K562 (cell line): Measurements from ENCODE around the gene AP1M2. TPM values are rescaled to one million over a fixed set of nuclear protein-coding genes. Genes with fewer than 3 reads are reported as not detected.

Experiments used
- DPF2 ChIP-seq: fragments of 450-650 bp; IDR thresholded peaks from 2 replicates; pipeline ENCODE4 v1.6.1; 2016
- FOXJ3 ChIP-seq: sonication (generic); formaldehyde crosslinking; IDR thresholded peaks from 2 replicates; pipeline ENCODE4 v1.4.0; 2020; ENCODE audit warnings: mild to moderate bottlenecking, missing genetic modification reagents
- HDAC1 ChIP-seq, 2 experiments: fragments of 450-650 bp; IDR thresholded peaks; 2 replicates each; pipeline ENCODE4 v1.6.1; 2016 to 2017; ENCODE audit warnings: inconsistent platforms in 1 of 2, mild to moderate bottlenecking in 1 of 2, moderate library complexity in 1 of 2
- HNRNPL ChIP-seq: fragments of 200-400 bp; formaldehyde crosslinking; IDR thresholded peaks from 2 replicates; pipeline ENCODE4 v1.6.1; 2017; ENCODE audit warnings: low read depth, mild to moderate bottlenecking, low read length
- ID3 ChIP-seq, 2 experiments: fragments of 250-450 bp in 1 of 2; fragments of 450-650 bp in 1 of 2; sonication (Bioruptor Pico) in 1 of 2; IDR thresholded peaks; 2 replicates each; pipeline versions ENCODE4 v1.6.1 to v1.8.0; 2016 to 2021; ENCODE audit warnings: mild to moderate bottlenecking in 2 of 2, moderate library complexity in 2 of 2, missing compliant biosample characterization in 1 of 2, missing genetic modification characterization in 1 of 2
- ILF3 ChIP-seq: fragments of 450-650 bp; IDR thresholded peaks from 2 replicates; pipeline ENCODE4 v1.6.1; 2018; ENCODE audit warnings: antibody characterized with exemption, mild to moderate bottlenecking, moderate library complexity, borderline replicate concordance
- MECOM ChIP-seq: fragments of 250-450 bp; sonication (Bioruptor Pico); IDR thresholded peaks from 2 replicates; pipeline ENCODE4 v1.8.0; 2022; ENCODE audit warnings: inconsistent platforms
- MED1 ChIP-seq: sonication (generic); formaldehyde crosslinking; IDR thresholded peaks from 2 replicates; pipeline ENCODE4 v1.8.1; 2023; ENCODE audit warnings: missing genetic modification reagents, borderline replicate concordance
- MEF2D ChIP-seq: conservative IDR thresholded peaks from 2 replicates; pipeline ENCODE4 v1.6.1; 2016; ENCODE audit warnings: low read depth, missing genetic modification characterization, missing compliant biosample characterization
- PCBP1 ChIP-seq: fragments of 200-400 bp; formaldehyde crosslinking; IDR thresholded peaks from 2 replicates; pipeline ENCODE4 v1.6.1; 2018; ENCODE audit warnings: mild to moderate bottlenecking, low read depth, low read length; ENCODE audit not compliant: poor library complexity, severe bottlenecking
- PKNOX1 ChIP-seq: fragments of 450-650 bp; IDR thresholded peaks from 2 replicates; pipeline ENCODE4 v1.6.1; 2016
- POLR2H ChIP-seq: IDR thresholded peaks from 2 replicates; pipeline ENCODE4 v1.6.1; 2016; ENCODE audit warnings: missing genetic modification characterization, low read depth, mild to moderate bottlenecking, control low read depth, missing compliant biosample characterization, moderate library complexity
- PTRF ChIP-seq: fragments of 450-650 bp; IDR thresholded peaks from 2 replicates; pipeline ENCODE4 v1.6.1; 2016; ENCODE audit warnings: mild to moderate bottlenecking, missing genetic modification characterization, missing compliant biosample characterization
- SMARCE1 ChIP-seq: fragments of 450-650 bp; IDR thresholded peaks from 2 replicates; pipeline ENCODE4 v1.7.1; 2016; ENCODE audit warnings: mild to moderate bottlenecking
- SNRNP70 ChIP-seq: fragments of 200-400 bp; formaldehyde crosslinking; optimal IDR thresholded peaks from 2 replicates; pipeline ENCODE3; 2017; ENCODE audit warnings: low read depth, low read length
- SRF ChIP-seq, 2 experiments: fragments of 250-450, 450-650 bp in 1 of 2; sonication (Bioruptor Pico) in 1 of 2; sonication (generic) in 1 of 2; formaldehyde crosslinking; IDR thresholded peaks; 2 replicates each; pipeline versions ENCODE4 v1.5.0 to v1.5.1; 2020 to 2022; ENCODE audit warnings: mild to moderate bottlenecking in 1 of 2, missing genetic modification reagents in 1 of 2
- SUPT5H ChIP-seq: fragments of 450-650 bp; IDR thresholded peaks from 2 replicates; pipeline ENCODE4 v1.6.1; 2016
- THRA ChIP-seq: fragments of 450-650 bp; IDR thresholded peaks from 2 replicates; pipeline ENCODE4 v1.6.1; 2017; ENCODE audit warnings: mild to moderate bottlenecking, moderate library complexity
- TRIM24 ChIP-seq, 2 experiments: fragments of 450-650 bp; IDR thresholded peaks; 2 replicates each; pipeline ENCODE4 v1.6.1; 2016
- ZKSCAN8 ChIP-seq: fragments of 200-800 bp; sonication (Bioruptor generic); IDR thresholded peaks from 2 replicates; pipeline ENCODE4 v1.6.1; 2016; ENCODE audit warnings: missing genetic modification characterization, missing compliant biosample characterization
- ZNF175 ChIP-seq: fragments of 200-800 bp; sonication (Bioruptor generic); IDR thresholded peaks from 2 replicates; pipeline ENCODE4 v1.6.1; 2016; ENCODE audit warnings: low read depth, mild to moderate bottlenecking, missing genetic modification characterization, missing compliant biosample characterization
- ZNF253 ChIP-seq: fragments of 250-450 bp; sonication (Bioruptor Pico); conservative IDR thresholded peaks from 2 replicates; pipeline ENCODE4 v1.6.1; 2021; ENCODE audit warnings: mild to moderate bottlenecking
- ZNF280A ChIP-seq: fragments of 450-650 bp; IDR thresholded peaks from 2 replicates; pipeline ENCODE4 v1.6.1; 2018; ENCODE audit warnings: mild to moderate bottlenecking, low read depth; ENCODE audit not compliant: partially characterized antibody
- ZNF436 ChIP-seq: fragments of 250-450, 450-650 bp; sonication (Bioruptor Pico); formaldehyde crosslinking; IDR thresholded peaks from 2 replicates; pipeline ENCODE4 v1.7.0; 2020; ENCODE audit warnings: mild to moderate bottlenecking
- ZNF444 ChIP-seq: fragments of 250-450 bp; sonication (Bioruptor Pico); IDR thresholded peaks from 2 replicates; pipeline ENCODE4 v1.4.0; 2020; ENCODE audit warnings: mild to moderate bottlenecking, moderate library complexity
- polyA plus RNA-seq, 8 experiments: library from polyadenylated mRNA; depleted of rRNA in 4 of 8; stranded (reverse) in 5 of 8; unstranded in 3 of 8; fragments of >200 nt; fragmentation: Nextera tagmentation in 2 of 8; fragmentation: Illumina TruSeq in 1 of 8; extraction: Ambion mirVana in 2 of 8; extraction: Trizol in 1 of 8; gene quantifications; 2 replicates each; pipeline versions ENCODE4 v1.2.1 to v1.2.3, GENCODE V29; 2011 to 2014; ENCODE audit warnings: inconsistent platforms in 1 of 8, missing spikeins in 1 of 8
- total RNA-seq, 7 experiments: library from RNA; depleted of rRNA in 6 of 7; stranded (reverse); fragments of >200 nt in 6 of 7; fragmentation: Illumina TruSeq in 2 of 7; extraction: Trizol in 2 of 7; gene quantifications; 2 replicates each; pipeline versions ENCODE4 v1.2.1 to v1.2.3, GENCODE V29; 2011 to 2021; ENCODE audit warnings: low replicate concordance in 1 of 7

The AP1M2 gene
- total and polyA plus RNA-seq, 9 of the 15 experiments (the other 6 are each of a cell fraction or from before 2014, with no cell fraction given) = 0.33 to 1.4 (median 0.89) TPM; not detected in 1

GRCh38 chr19:10565567-10566407 lies 21.3 kb downstream of the AP1M2 start, which contains the start of gene KRI1 (continued):
- no peak for TF ChIP-seq MED1 (CRISPR knock-in tag)
- no peak for TF ChIP-seq ZNF253
- TF ChIP-seq PTRF (tag) = no peak
- TF ChIP-seq ZNF444 (CRISPR knock-in tag) = no peak
- TF ChIP-seq SRF (CRISPR knock-in tag; IDR thresholded peaks at IDR 0.05) = peak in 1 of 2 experiments; percentile 68; a peak in 1 of 4 replicates
- no peak for TF ChIP-seq ZNF436 (CRISPR knock-in tag)
- no peak for TF ChIP-seq HNRNPL
- TF ChIP-seq DPF2 = no peak
- no peak for TF ChIP-seq SNRNP70
- TF ChIP-seq ID3 (CRISPR knock-in tag; IDR thresholded peaks at IDR 0.05) = no peak
- TF ChIP-seq ID3 (tag; IDR thresholded peaks at IDR 0.05) = 0 out of 2 replicates have a peak, but pooled peaks have one; percentile 26
- TF ChIP-seq MEF2D (tag) = no peak
- TF ChIP-seq PCBP1 = peak; percentile 72
- TF ChIP-seq ZKSCAN8 (CRISPR knock-in tag) = no peak
- TF ChIP-seq HDAC1 (IDR thresholded peaks at IDR 0.05) = 0 out of 4 replicates have a peak, but pooled peaks of 1 of the 2 experiments have one; percentile 38
- TF ChIP-seq SUPT5H = peak; percentile 76
- no peak for TF ChIP-seq POLR2H
- TF ChIP-seq SMARCE1 = no peak
- no peak for TF ChIP-seq ZNF280A
- TF ChIP-seq PKNOX1 = no peak
- TF ChIP-seq ILF3 = no peak
- no peak for TF ChIP-seq FOXJ3 (CRISPR knock-in tag)
- no peak for TF ChIP-seq THRA
- no peak for TF ChIP-seq ZNF175
- TF ChIP-seq TRIM24 (IDR thresholded peaks at IDR 0.05) = no peak
- no peak for TF ChIP-seq MECOM (CRISPR knock-in tag)
